Suppressor macrophage treated with lipopolysaccharide for 4 hours (primary cell): ENCODE results near the gene CDHR4.
"Not testable (repeated sequence)": the region's sequence is repeated elsewhere in the genome, so short reads cannot be mapped to it uniquely, and the experiment has no call there.

Source experiments
- DNase-seq: peaks from one replicate; pipeline ENCODE4 v3.0.0-alpha.2; 2020

The CDHR4 gene

GRCh38 chr3:49802719-49803464 lies 3.2 kb upstream of the CDHR4 start, which contains the start of gene INKA1:
Gene INKA1, plus strand, starts transcription at chr3:49803261. Its CDS starts 132 bp downstream, at chr3:49803393.
- DNase-seq, result peak; percentile 92

GRCh38 chr3:49801160-49801559 lies 1.5 kb upstream of the CDHR4 start:
- no peak for DNase-seq

- no peak for DNase-seq
Observed at GRCh38 chr3:49799105-49799504, 568 bp downstream of the CDHR4 start.

- DNase-seq, result no peak
Observed at GRCh38 chr3:49794926-49795905, 4.5 kb downstream of the CDHR4 start.

- DNase-seq, result no peak
Observed at GRCh38 chr3:49794431-49794830, 5.2 kb downstream of the CDHR4 start.

GRCh38 chr3:49793486-49794085 lies 6.1 kb downstream of the CDHR4 start:
- no peak for DNase-seq

GRCh38 chr3:49792371-49793150 lies 7.1 kb downstream of the CDHR4 start:
- DNase-seq, result no peak

GRCh38 chr3:49791571-49791970 lies 8.1 kb downstream of the CDHR4 start:
- DNase-seq, result no peak

- DNase-seq, result no peak
Observed at GRCh38 chr3:49790626-49791411, 8.9 kb downstream of the CDHR4 start.

- DNase-seq, result no peak
Observed at GRCh38 chr3:49788056-49788455, 11.6 kb downstream of the CDHR4 start.

- no peak for DNase-seq
Observed at GRCh38 chr3:49787536-49787935, 12.1 kb downstream of the CDHR4 start.

- no peak for DNase-seq
Observed at GRCh38 chr3:49787182-49787464, 12.6 kb downstream of the CDHR4 start.

- peak; percentile 100 for DNase-seq
Observed at GRCh38 chr3:49786357-49787181, 13.1 kb downstream of the CDHR4 start, which contains the start of gene IP6K1. Gene IP6K1, minus strand, starts transcription at chr3:49786542. Its CDS starts 38,502 bp downstream, at chr3:49748040.

GRCh38 chr3:49785565-49786356 lies 13.9 kb downstream of the CDHR4 start:
- DNase-seq, result peak; percentile 27

GRCh38 chr3:49782277-49782676 lies 17.4 kb downstream of the CDHR4 start:
- DNase-seq, result not testable (repeated sequence)

- no peak for DNase-seq
Observed at GRCh38 chr3:49781415-49782199, 18.1 kb downstream of the CDHR4 start.

- not testable (repeated sequence) for DNase-seq
Observed at GRCh38 chr3:49780975-49781365, 18.7 kb downstream of the CDHR4 start.

GRCh38 chr3:49780080-49780974 lies 19.3 kb downstream of the CDHR4 start:
- DNase-seq, result no peak
